Measurements from ENCODE around the gene TMEM61. TPM values are rescaled to one million over a fixed set of nuclear protein-coding genes. Genes with fewer than 3 reads are reported as not detected.

Gene TMEM61
- total and polyA plus RNA-seq, 2 donors (not counting 1 experiment from before 2014, with no cell fraction given) = not detected

DNA sequence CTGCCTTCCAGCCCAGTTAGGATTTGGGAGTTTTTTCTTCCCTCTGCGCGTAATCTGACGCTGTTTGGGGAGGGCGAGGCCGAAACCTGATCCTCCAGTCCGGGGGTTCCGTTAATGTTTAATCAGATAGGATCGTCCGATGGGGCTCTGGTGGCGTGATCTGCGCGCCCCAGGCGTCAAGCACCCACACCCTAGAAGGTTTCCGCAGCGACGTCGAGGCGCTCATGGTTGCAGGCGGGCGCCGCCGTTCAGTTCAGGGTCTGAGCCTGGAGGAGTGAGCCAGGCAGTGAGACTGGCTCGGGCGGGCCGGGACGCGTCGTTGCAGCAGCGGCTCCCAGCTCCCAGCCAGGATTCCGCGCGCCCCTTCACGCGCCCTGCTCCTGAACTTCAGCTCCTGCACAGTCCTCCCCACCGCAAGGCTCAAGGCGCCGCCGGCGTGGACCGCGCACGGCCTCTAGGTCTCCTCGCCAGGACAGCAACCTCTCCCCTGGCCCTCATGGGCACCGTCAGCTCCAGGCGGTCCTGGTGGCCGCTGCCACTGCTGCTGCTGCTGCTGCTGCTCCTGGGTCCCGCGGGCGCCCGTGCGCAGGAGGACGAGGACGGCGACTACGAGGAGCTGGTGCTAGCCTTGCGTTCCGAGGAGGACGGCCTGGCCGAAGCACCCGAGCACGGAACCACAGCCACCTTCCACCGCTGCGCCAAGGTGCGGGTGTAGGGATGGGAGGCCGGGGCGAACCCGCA lies 59.1 kb downstream of the TMEM61 start, which contains the start of gene PCSK9:
Gene PCSK9 (plus strand): TSS at position 207 of the 741 bp plus-strand sequence. CDS start 290 bp downstream, at position 497.
- H4K20me1 ChIP-seq (ENCODE audit: control insufficient read depth, extremely low read depth, insufficient read depth, low read length) = no peaks in the 10 kb centered on the region
- H3K4me1 ChIP-seq (ENCODE audit: control insufficient read depth, extremely low read depth, insufficient read depth, low read length) = no peaks in the 10 kb centered on the region
- H3K4me2 ChIP-seq (ENCODE audit: extremely low read depth, insufficient read depth, low read length) = peak within 1 kb of the TSS; percentile 35
- H3K4me3 ChIP-seq (replicated peaks in 1 of 4; ENCODE audit: control extremely low read depth in 1 of 4, insufficient read depth in 1 of 4, low read depth in 3 of 4, low read length in 4 of 4) = peak within 1 kb of the TSS in 3 of 4 experiments; percentile 16 to 51 (median 26)
- TF ChIP-seq, protein P1, sequence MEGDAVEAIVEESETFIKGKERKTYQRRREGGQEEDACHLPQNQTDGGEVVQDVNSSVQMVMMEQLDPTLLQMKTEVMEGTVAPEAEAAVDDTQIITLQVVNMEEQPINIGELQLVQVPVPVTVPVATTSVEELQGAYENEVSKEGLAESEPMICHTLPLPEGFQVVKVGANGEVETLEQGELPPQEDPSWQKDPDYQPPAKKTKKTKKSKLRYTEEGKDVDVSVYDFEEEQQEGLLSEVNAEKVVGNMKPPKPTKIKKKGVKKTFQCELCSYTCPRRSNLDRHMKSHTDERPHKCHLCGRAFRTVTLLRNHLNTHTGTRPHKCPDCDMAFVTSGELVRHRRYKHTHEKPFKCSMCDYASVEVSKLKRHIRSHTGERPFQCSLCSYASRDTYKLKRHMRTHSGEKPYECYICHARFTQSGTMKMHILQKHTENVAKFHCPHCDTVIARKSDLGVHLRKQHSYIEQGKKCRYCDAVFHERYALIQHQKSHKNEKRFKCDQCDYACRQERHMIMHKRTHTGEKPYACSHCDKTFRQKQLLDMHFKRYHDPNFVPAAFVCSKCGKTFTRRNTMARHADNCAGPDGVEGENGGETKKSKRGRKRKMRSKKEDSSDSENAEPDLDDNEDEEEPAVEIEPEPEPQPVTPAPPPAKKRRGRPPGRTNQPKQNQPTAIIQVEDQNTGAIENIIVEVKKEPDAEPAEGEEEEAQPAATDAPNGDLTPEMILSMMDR (conservative IDR thresholded peaks at IDR 0.05 in 1 of 2, IDR thresholded peaks at IDR 0.05 in 1 of 2; ENCODE audit: low read depth in 1 of 2, low read length in 2 of 2) = no peak
- TF ChIP-seq EZH2 (IDR thresholded peaks at IDR 0.05; ENCODE audit: low read length, missing control alignments) = peak; percentile 81
- H3K79me2 ChIP-seq (ENCODE audit: control insufficient read depth, insufficient read depth, low read length) = no peaks in the 10 kb centered on the region
- no peaks in the 10 kb centered on the region for H3K9me3 ChIP-seq (ENCODE audit: control insufficient read depth, insufficient read depth, low read depth, low read length)
- H3K27me3 ChIP-seq (ENCODE audit: control insufficient read depth, insufficient read depth, low read length) = peaks cover 68% of the 10 kb centered on the region
- H3K9ac ChIP-seq (ENCODE audit: insufficient read depth, low read length) = no peak within 1 kb of the TSS
- no peak within 1 kb of the TSS for H3K27ac ChIP-seq (ENCODE audit: insufficient read depth, low read length)
- DNase-seq (ENCODE audit: low read depth in 2 of 2) = peak; percentile 45 to 53
- no peak within 1 kb of the TSS for H2AFZ ChIP-seq (ENCODE audit: low read length)
- H3K36me3 ChIP-seq (ENCODE audit: control insufficient read depth, insufficient read depth, low read length) = no peaks in the 10 kb centered on the region

DNA sequence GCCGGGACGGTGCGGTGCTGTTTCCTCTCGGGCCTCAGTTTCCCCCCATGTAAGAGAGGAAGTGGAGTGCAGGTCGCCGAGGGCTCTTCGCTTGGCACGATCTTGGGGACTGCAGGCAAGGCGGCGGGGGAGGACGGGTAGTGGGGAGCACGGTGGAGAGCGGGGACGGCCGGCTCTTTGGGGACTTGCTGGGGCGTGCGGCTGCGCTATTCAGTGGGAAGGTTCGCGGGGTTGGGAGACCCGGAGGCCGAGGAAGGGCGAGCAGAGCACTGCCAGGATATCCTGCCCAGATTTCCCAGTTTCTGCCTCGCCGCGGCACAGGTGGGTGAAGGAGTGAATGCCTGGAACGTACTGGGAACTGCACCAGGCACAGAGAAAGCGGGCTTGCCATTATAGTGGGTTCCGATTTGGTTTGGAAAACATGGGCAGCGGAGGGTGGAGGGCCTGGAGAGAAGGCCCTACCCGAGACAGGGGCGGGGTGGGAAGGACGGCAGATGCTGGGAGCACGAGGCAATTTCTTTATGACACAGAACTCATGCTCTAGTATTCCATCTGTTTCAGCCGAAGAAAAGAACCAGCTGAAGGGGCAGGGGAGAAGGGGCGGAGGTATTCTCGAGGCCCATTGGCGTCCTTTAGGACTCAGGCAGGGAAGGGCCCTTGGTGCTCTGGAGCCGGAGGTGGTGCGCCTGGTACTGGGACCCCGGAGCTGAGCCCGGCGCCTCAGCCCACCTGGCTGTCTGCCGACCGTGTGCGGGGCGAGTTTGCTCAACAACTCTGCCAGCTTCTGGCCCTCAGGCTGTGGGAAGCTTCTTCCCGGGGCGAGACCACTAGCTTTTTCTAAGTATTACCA lies 59.9 kb downstream of the TMEM61 start:
- no peaks in the 10 kb centered on the region for H3K36me3 ChIP-seq (ENCODE audit: control insufficient read depth, insufficient read depth, low read length)
- no peaks in the 10 kb centered on the region for H3K79me2 ChIP-seq (ENCODE audit: control insufficient read depth, insufficient read depth, low read length)
- H2AFZ ChIP-seq (ENCODE audit: low read length) = no peak overlapping the region
- H3K27me3 ChIP-seq (ENCODE audit: control insufficient read depth, insufficient read depth, low read length) = peaks cover 61% of the 10 kb centered on the region
- no peaks in the 10 kb centered on the region for H3K4me1 ChIP-seq (ENCODE audit: control insufficient read depth, extremely low read depth, insufficient read depth, low read length)
- no peak overlapping the region for H3K27ac ChIP-seq (ENCODE audit: insufficient read depth, low read length)
- peak overlapping the region; percentile 35 for H3K4me2 ChIP-seq (ENCODE audit: extremely low read depth, insufficient read depth, low read length)
- peak; percentile 4 for TF ChIP-seq EZH2 (IDR thresholded peaks at IDR 0.05; ENCODE audit: low read length, missing control alignments)
- TF ChIP-seq, protein P1 (conservative IDR thresholded peaks at IDR 0.05 in 1 of 2, IDR thresholded peaks at IDR 0.05 in 1 of 2; ENCODE audit: low read depth in 1 of 2, low read length in 2 of 2) = no peak
- H3K9ac ChIP-seq (ENCODE audit: insufficient read depth, low read length) = no peak overlapping the region
- no peaks in the 10 kb centered on the region for H4K20me1 ChIP-seq (ENCODE audit: control insufficient read depth, extremely low read depth, insufficient read depth, low read length)
- H3K9me3 ChIP-seq (ENCODE audit: control insufficient read depth, insufficient read depth, low read depth, low read length) = no peaks in the 10 kb centered on the region
- DNase-seq (ENCODE audit: low read depth in 2 of 2) = peak; percentile 9 to 28
- H3K4me3 ChIP-seq (replicated peaks in 1 of 4; ENCODE audit: control extremely low read depth in 1 of 4, insufficient read depth in 1 of 4, low read depth in 3 of 4, low read length in 4 of 4) = peak overlapping the region in 2 of 4 experiments; percentile 14 to 51

- H3K36me3 ChIP-seq (ENCODE audit: control insufficient read depth, insufficient read depth, low read length) = no peaks in the 10 kb centered on the region
- H3K4me1 ChIP-seq (ENCODE audit: control insufficient read depth, extremely low read depth, insufficient read depth, low read length) = no peaks in the 10 kb centered on the region
- H3K9me3 ChIP-seq (ENCODE audit: control insufficient read depth, insufficient read depth, low read depth, low read length) = no peaks in the 10 kb centered on the region
- no peaks in the 10 kb centered on the region for H4K20me1 ChIP-seq (ENCODE audit: control insufficient read depth, extremely low read depth, insufficient read depth, low read length)
- H3K4me3 ChIP-seq (replicated peaks in 1 of 4; ENCODE audit: control extremely low read depth in 1 of 4, insufficient read depth in 1 of 4, low read depth in 3 of 4, low read length in 4 of 4) = peak overlapping the region in 1 of 4 experiments; percentile 51
- no peak overlapping the region for H3K4me2 ChIP-seq (ENCODE audit: extremely low read depth, insufficient read depth, low read length)
- no peaks in the 10 kb centered on the region for H3K79me2 ChIP-seq (ENCODE audit: control insufficient read depth, insufficient read depth, low read length)
- no peak for TF ChIP-seq EZH2 (IDR thresholded peaks at IDR 0.05; ENCODE audit: low read length, missing control alignments)
- TF ChIP-seq, protein P1 (conservative IDR thresholded peaks at IDR 0.05 in 1 of 2, IDR thresholded peaks at IDR 0.05 in 1 of 2; ENCODE audit: low read depth in 1 of 2, low read length in 2 of 2) = no peak
- no peak for DNase-seq (ENCODE audit: low read depth in 2 of 2)
- peaks cover 54% of the 10 kb centered on the region for H3K27me3 ChIP-seq (ENCODE audit: control insufficient read depth, insufficient read depth, low read length)
- H3K9ac ChIP-seq (ENCODE audit: insufficient read depth, low read length) = no peak overlapping the region
- H2AFZ ChIP-seq (ENCODE audit: low read length) = no peak overlapping the region
- H3K27ac ChIP-seq (ENCODE audit: insufficient read depth, low read length) = no peak overlapping the region
These were observed 60.6 kb downstream of the TMEM61 start for GRCh38 chr1:55040933-55041494.
